GM21381 (cell line): Measurements from ENCODE around the gene CNTN2.

Experiments used
- ATAC-seq: cut with Tn5 transposase; IDR thresholded peaks from one replicate; pipeline ENCODE4 v1.9.1; 2021; ENCODE audit warnings: mild to moderate bottlenecking, moderate library complexity; ENCODE audit not compliant: unreplicated experiment

Gene CNTN2

DNA sequence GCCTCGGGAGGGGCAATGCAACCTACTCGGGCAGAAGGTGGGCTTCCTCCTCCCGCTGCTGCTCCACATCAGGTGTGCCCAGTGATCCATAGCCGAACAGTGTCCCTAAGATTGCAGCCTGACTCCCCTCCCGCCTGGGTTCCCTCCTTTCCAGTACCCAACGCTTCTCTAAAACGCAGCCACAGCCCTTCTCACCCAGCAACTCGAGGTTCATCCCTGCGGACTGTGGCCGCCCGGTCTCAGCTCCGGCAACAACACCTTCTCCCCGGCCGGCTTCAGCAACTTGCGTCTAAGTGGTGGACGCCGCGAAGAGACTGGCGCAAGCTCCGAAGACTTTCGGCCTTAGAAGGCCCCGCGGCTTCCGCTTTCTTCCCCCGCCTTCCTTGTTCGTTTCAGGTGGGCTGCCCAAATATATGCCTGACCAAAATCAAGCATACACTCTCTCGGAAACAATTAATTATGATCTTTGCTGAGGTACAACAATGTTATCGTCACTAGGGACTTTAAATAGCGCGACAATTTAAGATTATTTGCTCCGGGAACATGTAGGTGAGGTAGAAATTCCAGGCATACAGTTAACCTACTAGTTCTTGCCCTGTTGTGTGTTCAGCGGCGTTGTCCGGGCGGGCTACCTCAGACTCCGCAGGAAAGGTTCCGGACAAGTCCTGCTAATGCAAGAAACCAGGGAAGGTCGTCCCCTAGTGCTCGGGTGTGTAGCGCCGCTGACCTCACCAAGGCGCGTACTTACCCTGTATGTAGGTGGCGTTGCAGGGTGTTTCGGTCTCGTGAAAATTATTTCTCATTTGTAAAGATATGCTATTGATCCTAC lies 78.9 kb downstream of the CNTN2 start, which contains the start of gene RBBP5:
Gene RBBP5, minus strand, starts transcription at position 319 of the 829 bp plus-strand sequence. Its CDS starts 105 bp downstream, at position 214.
- ATAC-seq: peak; percentile 94

DNA sequence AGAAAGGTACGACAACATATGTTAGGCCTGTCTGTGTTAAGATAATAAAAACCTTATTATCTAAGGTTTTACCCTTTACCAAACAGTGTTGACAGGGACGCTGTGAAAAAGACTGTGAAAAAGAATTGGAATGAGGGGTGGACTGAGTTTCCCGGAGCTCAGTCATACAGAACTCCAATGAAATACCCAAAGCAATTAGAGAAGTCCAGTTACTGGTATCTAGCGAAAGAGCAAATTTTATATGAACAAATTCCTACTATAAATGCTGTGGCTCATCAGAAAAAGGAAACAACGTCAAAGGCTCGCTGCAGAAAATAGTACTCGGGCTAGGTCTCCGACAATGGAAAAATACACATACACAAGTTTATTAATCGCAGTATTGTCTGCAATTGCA lies 79.5 kb downstream of the CNTN2 start:
- ATAC-seq: no peak

DNA sequence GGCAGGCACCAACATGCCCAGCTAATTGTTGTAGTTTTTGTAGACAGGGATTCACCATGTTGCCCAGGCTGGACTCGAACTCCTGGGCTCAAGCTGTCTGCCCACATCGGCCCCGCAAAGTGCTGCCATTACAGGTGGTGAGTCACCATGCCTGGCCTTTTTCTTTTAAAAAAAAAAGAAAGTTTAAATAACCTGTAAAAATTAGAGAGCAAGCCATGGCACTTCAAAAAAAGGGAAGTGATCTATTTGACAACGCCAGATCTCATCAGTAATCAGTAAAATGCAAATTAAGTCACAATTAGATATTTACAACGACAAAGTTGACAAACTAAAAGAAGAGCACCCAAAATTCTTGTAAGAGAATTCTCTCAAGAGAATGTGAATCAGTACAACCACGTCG lies 81.7 kb downstream of the CNTN2 start:
- ATAC-seq: no peak

DNA sequence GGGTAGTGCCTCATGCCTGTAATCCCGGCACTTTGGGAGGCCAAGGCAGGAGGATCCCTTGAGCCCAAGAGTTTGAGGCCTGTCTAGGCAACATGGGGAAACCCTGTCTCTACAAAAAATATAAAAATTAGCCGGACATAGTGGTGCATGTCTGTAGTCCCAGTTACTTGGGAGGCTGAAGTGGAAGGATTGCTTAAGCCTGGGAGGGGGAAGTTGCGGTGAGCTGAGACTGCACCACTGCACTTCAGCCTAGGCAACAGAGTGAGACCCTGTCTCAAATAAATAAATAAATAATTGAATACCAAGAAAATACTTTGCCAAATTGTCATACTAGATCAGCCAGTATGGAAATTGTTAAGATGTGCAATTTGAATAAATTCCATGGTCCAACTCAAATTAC lies 84.6 kb downstream of the CNTN2 start:
- ATAC-seq: no peak
